GM12874 (cell line): ENCODE measurements around the gene GPR37L1.

Experiments
- TF ChIP-seq, protein P1 (sequence below): IDR thresholded peaks from 2 replicates; pipeline ENCODE4 v1.5.1; 2011; ENCODE audit warnings: low read depth, mild to moderate bottlenecking, control low read depth, low read length, moderate library complexity; ENCODE audit not compliant: insufficient read depth

Gene GPR37L1

DNA sequence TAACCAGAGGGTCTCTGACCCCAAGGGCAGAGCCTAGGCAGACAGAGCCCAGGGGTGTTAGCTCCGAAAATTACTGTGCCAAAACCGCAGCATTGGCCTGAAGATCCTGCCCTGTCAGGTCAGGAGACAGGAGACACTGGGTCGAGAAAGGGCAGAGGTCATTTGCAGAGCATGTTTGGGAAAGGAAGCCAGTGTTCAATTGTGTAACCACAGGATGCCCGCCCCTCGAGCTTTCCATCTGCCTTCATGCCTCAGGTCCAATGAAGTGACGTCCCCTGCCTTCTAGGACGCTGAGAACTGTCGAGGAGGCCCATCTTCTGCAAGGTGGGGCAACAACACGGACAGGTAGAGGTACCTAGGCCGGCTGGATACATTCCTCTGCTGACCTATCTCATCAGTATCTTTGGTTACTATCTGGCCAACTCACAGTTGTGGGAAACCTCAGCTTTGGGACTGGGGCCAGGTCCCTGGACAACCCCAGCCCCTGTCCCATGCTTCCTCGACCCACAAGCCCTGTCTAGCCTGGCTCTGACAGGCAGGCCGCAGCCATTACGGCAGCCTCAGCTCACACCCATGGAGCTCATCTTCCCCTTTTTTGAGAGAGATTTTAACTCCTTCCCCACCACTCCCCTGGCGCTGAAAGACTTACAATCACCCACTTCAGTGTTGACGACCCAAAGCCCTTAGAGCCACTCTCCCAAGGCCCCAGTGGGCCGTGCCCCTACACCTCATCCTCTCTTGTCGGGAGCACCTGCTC is 20.5 kb downstream of the GPR37L1 start:
- TF ChIP-seq, protein P1, sequence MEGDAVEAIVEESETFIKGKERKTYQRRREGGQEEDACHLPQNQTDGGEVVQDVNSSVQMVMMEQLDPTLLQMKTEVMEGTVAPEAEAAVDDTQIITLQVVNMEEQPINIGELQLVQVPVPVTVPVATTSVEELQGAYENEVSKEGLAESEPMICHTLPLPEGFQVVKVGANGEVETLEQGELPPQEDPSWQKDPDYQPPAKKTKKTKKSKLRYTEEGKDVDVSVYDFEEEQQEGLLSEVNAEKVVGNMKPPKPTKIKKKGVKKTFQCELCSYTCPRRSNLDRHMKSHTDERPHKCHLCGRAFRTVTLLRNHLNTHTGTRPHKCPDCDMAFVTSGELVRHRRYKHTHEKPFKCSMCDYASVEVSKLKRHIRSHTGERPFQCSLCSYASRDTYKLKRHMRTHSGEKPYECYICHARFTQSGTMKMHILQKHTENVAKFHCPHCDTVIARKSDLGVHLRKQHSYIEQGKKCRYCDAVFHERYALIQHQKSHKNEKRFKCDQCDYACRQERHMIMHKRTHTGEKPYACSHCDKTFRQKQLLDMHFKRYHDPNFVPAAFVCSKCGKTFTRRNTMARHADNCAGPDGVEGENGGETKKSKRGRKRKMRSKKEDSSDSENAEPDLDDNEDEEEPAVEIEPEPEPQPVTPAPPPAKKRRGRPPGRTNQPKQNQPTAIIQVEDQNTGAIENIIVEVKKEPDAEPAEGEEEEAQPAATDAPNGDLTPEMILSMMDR, result no peak

DNA sequence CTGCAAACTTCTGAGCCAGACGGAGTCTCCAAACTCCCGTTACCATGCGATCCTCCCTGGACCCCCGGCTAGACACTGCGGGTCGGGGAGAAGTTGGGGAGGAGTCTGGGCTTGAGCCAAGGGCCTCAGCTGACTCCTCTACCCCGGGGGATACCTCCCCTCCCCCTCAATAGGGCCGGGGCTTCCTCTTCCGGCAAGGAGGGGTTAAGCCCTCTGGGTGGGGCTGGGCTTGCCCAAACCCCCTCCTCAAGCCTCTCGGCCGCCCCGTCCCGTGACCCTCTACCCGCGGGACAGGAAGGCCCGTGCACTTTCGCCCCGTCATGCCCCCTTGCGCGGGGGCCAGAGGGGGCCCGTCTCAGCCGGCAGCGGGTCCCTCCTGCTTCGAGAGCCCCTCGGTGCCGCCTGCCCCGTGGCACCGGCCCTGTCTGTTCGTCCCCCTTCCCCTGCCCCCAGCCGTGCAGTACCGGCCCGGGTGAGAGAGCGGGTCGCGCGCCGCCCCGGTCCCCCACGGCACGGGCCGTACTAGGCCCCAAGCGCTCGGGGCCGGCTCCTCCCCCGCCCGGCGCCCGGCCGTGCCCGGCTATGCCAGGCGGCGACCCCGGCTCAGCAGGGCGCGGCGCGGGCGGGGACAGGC is 21.2 kb downstream of the GPR37L1 start:
- TF ChIP-seq, protein P1, result no peak

DNA sequence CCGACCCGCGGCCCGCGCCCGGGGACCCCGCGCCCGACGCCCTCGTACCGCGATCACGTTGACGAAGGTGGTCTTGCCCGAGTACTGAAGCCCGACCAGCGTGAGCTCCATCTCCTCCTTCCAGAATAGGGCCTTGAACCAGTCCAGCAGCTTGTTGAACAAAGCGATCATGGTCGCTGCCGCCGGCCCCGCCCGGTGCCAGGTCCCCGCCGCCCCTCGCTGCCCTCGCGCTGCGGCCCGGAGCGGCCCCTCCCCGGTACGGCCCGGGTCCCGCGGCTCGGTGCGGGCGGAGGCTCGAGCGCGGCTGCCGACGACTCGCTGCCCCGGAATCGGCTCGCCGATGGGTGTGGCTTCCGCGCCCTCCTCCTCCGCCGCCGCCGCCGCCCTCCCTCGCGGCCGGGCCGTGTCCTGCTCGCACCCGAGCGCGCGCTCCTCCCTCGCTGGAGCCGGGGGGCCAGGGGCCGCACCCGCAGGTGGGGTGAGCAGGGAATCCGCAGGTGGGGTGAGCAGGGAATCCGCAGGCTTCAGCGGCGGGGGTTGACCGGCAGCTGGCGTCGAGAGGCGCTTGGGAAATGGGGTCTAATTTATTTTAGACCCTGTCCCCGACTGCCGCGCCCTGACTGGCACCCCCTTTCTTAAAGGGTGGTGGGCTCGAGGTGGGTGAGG is 21.8 kb downstream of the GPR37L1 start, which contains the start of gene ARL8A:
Gene ARL8A (minus strand): TSS at position 336 of the 666 bp plus-strand sequence. CDS start 165 bp downstream, at position 171.
- TF ChIP-seq, protein P1, result no peak

- TF ChIP-seq, protein P1, result no peak
Measured at GRCh38 chr1:202145068-202145743, 22.5 kb downstream of the GPR37L1 start.

DNA sequence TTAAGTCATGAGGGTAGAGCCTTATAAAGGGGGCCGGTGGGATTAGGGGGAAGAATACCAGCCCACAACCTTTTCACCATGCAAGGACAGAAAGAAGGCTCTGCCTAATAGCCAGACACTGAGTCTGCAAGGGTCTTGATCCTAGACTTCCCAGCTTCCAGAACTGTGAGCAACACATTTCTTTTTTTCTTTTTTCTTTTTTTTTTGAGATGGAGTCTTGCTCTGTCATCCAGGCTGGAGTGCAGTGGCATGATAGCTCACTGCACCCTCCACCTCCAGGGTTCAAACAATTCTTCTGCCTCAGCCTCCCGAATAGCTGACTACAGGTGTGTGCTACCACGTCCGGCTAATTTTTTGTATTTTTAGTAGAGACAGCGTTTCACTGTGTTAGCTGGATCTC is 23.6 kb downstream of the GPR37L1 start:
- TF ChIP-seq, protein P1, result no peak

DNA sequence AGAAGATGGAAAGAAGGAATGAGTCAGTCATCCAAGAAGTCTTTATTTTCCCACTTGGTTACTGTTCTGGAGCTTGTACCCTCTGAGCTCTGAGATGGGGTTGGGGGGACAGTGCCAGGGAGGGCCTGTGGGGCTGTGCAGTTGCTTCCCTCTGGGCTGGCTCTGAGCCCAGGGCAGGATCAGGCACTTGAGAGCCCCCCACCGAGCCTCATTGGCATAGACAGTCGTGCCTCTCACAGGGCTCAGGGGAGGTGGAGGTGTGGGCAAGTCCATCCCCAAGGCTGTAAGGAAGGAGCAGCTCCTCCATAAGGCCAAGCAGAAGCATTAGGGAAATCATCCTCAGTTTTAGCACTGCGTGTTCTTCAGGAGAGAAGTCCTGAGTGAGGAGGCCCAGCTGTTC is 24.3 kb downstream of the GPR37L1 start:
- TF ChIP-seq, protein P1, result no peak

DNA sequence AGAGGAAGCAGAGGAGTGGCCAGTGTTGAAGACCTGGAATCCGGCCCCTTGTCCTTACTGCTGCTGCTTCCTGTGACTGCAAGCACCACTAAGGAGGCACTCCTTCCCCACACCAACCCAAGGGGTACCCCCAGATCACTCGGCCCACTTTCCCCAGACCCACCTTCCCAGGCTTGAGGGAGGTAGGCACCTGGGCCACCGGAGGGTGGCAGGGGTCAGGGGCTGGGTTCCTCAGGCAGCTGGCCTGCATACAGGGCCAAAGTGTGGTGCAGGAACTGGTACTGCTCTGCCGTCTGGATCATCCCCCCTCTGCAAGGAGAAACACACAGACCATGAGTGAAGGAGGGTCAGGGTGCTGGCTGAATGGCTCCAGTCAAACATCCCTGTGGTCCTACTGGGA is 25.7 kb downstream of the GPR37L1 start:
- TF ChIP-seq, protein P1, result no peak
